ENCODE results near the gene ZNF304. TPM values are rescaled to one million over a fixed set of nuclear protein-coding genes. Genes with fewer than 3 reads are reported as not detected.

Gene ZNF304
- total RNA-seq, 4 donors from 2014 or later: 7.1 to 12.4 (median 8.5) TPM

DNA sequence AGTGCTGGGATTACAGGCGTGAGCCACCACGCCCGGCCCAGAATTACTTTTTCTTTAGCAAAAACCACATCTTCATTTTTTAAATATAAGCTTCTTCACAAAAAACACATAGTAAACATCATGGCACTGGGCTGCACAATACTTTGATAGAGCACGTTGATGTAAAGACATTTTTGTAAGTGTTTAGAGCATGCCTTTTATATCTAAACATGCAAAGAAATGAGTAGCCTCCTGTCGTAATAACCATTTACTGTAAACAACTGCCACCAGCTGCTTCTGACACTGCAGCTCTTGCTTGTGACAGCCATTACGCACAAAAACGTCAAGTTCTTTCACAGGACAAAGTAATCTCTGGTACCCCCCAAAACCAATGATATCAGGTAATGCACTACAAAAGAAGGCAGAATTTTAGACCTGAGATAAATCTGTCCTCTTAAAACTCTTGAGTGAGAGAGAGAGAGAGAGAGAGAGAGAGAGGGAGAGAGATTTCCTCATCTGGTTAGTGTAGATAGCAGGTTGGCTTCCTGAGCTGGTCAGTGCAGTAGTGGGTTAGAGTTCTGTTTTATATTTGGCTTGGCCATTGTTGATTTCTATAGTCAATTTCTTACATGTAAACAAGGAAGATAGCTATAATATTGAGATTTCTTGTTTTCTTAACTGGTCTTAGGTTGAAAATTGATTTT lies 31.9 kb downstream of the ZNF304 start:
- intact Hi-C loops (cut with DNase I): no loop called here
- Histone ChIP-seq H3K4me1 (no peaks in the 10 kb centered on the region), H3K27me3 (no peaks in the 10 kb centered on the region), H3K27ac (replicated peaks in 1 of 4) (no peak overlapping the region), H3K36me3 (peaks cover 0 to 10% (median 4%) of the 10 kb centered on the region in 4 donors), H3K4me3 (no peak overlapping the region), H3K9me3 (peaks cover 0 to 13% (median 6%) of the 10 kb centered on the region in 4 donors)
- DNase-seq (ENCODE audit: extremely low spot score): no peak
- WGBS: 84% methylated on average over 7 of the region's 7 CpGs
- TF ChIP-seq POLR2A (IDR thresholded peaks at IDR 0.05; ENCODE audit: low read depth) (no peak), POLR2AphosphoS5 (IDR thresholded peaks at IDR 0.05) (no peak), EP300 (IDR thresholded peaks at IDR 0.05) (no peak)
- TF ChIP-seq, protein P1, sequence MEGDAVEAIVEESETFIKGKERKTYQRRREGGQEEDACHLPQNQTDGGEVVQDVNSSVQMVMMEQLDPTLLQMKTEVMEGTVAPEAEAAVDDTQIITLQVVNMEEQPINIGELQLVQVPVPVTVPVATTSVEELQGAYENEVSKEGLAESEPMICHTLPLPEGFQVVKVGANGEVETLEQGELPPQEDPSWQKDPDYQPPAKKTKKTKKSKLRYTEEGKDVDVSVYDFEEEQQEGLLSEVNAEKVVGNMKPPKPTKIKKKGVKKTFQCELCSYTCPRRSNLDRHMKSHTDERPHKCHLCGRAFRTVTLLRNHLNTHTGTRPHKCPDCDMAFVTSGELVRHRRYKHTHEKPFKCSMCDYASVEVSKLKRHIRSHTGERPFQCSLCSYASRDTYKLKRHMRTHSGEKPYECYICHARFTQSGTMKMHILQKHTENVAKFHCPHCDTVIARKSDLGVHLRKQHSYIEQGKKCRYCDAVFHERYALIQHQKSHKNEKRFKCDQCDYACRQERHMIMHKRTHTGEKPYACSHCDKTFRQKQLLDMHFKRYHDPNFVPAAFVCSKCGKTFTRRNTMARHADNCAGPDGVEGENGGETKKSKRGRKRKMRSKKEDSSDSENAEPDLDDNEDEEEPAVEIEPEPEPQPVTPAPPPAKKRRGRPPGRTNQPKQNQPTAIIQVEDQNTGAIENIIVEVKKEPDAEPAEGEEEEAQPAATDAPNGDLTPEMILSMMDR (IDR thresholded peaks at IDR 0.05): no peak

DNA sequence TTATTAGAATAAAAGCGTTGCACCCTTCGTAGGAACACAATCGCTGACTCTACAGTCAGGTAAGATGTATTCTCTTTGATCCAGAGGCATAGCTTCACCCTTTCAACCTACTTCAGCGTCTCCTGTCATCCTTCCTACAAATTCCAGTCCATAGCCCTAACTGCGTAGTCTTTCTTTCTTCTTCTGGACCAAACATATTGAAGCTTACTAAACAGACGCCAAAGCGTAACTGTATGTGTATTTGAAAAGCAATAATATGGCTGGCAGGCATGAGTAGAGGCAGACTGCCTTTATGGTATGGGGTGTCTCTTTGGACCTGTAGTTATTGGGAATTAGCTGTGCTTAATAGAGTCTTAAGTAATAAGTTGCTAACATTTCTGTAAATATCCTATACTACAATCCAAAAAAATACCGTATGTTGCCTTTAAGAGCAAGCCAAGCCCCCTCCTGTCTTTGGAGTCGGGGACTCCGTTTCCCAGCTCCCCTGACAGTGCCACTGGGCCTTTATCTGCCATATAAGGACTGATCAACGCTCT lies 38.2 kb downstream of the ZNF304 start:
- H3K9me3 ChIP-seq: peaks cover 0 to 8% (median 0%) of the 10 kb centered on the region in 4 donors
- intact Hi-C loops (cut with DNase I): loop anchor here (2.0 kb wide), 1 partner anchor 26 kb away; the partner anchor contains the start of genes TRAPPC2B and ZNF547

DNA sequence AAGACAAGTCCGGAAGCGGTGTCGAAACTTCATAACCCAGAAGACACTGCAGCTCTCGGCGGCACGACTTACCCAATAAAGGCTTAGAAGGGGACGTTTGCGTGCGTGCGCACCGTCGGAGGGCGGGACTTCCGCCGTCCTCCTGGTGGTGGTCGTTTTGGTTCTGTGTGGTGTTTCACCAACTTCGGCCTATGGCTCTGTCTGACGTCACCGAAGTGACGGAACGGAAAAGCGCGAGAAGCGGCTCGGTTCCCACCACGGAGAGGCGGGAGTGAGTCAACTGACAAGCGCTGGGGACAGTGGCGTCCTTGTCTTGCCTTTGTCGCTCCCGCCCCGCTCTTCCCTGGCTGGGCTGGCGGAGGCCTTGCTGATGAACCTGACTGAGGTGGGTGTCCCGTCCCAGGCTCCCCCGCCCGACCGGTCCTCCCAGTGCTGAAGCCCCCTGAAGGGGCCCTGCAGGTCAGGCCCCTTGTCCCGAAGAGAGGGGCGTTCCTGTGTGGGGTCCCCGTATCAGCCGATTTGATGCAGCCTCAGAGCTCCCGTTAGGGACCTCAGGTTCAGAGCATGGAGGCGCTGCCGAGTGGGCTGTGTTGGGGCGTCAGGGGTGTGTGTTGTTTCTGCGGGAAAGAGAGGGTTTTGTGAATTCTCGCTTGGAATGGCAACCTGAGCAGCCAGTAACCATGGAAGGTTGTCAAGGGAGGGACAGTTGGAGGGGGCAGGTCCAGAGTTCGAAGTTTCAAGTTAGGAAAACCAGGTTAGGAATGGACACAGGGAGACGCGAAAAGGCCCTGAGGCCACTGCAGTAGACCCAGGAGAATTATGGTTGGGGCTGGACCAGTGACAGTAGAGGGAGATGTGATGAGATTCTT lies 38.9 kb downstream of the ZNF304 start, which contains the start of gene ZNF548:
Gene ZNF548 (plus strand): TSS at position 125 of the 869 bp plus-strand sequence. CDS start 246 bp downstream, at position 371.
- WGBS: 1% methylated on average over 24 of the region's 50 CpGs
- intact Hi-C loops (cut with DNase I): loop anchor here (2.0 kb wide), 1 partner anchor 27 kb away; the partner anchor contains the start of genes TRAPPC2B and ZNF547
- TF ChIP-seq POLR2AphosphoS5 (IDR thresholded peaks at IDR 0.05): peak; percentile 95 to 99
- TF ChIP-seq EP300 (IDR thresholded peaks at IDR 0.05): no peak
- TF ChIP-seq POLR2A (IDR thresholded peaks at IDR 0.05; ENCODE audit: low read depth): peak; percentile 40
- TF ChIP-seq, protein P1 (IDR thresholded peaks at IDR 0.05): peak in 1 of 3 experiments; percentile 23

More for the DNA sequence above, 38.2 kb downstream of the ZNF304 start:
- no peak for TF ChIP-seq EP300 (IDR thresholded peaks at IDR 0.05)
- TF ChIP-seq POLR2A (IDR thresholded peaks at IDR 0.05; ENCODE audit: low read depth): no peak
- TF ChIP-seq POLR2AphosphoS5 (IDR thresholded peaks at IDR 0.05): no peak
- TF ChIP-seq, protein P1 (IDR thresholded peaks at IDR 0.05): no peak
- Histone ChIP-seq H3K36me3 (peaks cover 1 to 16% (median 8%) of the 10 kb centered on the region in 4 donors), H3K27ac (replicated peaks in 1 of 4) (peak overlapping the region; percentile 87 to 96 (median 91)), H3K4me3 (peak overlapping the region; percentile 69 to 83 (median 76)), H3K4me1 (peaks cover 14 to 32% (median 29%) of the 10 kb centered on the region in 4 donors), H3K27me3 (no peaks in the 10 kb centered on the region)
- WGBS: 58% methylated on average over 10 of the region's 11 CpGs
- DNase-seq (ENCODE audit: extremely low spot score): no peak

DNA sequence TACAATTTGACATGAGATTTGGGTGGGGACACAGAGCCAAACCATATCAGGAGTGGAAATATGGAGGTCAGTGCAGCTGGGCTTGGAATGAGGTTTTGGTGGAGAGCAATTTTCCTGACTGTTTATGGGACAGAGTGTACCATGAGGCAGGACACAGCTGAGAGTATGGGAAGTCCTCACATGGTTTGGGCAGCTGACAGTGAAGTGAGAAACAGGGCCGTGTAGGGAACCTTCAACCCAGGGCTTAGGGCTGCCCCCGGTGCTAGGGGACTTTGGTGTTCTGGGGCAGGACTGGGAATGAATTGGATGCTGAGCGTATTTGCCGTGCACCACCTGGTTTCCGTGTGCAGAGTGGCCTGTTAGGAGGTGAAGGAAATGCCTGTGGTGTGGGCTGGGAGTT lies 44.6 kb downstream of the ZNF304 start:
- peaks cover 6 to 19% (median 17%) of the 10 kb centered on the region in 4 donors for H3K4me1 ChIP-seq
- no peaks in the 10 kb centered on the region for H3K27me3 ChIP-seq
- intact Hi-C loops (cut with DNase I): no loop called here
- no peak overlapping the region for H3K4me3 ChIP-seq
- 87% methylated on average over 5 of the region's 5 CpGs for WGBS
- TF ChIP-seq EP300 (IDR thresholded peaks at IDR 0.05): no peak
- TF ChIP-seq POLR2A (IDR thresholded peaks at IDR 0.05; ENCODE audit: low read depth): no peak
- no peak overlapping the region for H3K27ac ChIP-seq (replicated peaks in 1 of 4)
- DNase-seq (ENCODE audit: extremely low spot score): no peak
- peaks cover 46 to 80% (median 60%) of the 10 kb centered on the region in 4 donors for H3K36me3 ChIP-seq
- H3K9me3 ChIP-seq: peaks cover 0 to 55% (median 38%) of the 10 kb centered on the region in 4 donors

More for the DNA sequence above, 38.9 kb downstream of the ZNF304 start, which contains the start of gene ZNF548:
- Histone ChIP-seq H3K9me3 (peaks cover 0 to 10% (median 0%) of the 10 kb centered on the region in 4 donors), H3K4me3 (peak within 1 kb of the TSS; percentile 69 to 83 (median 76)), H3K36me3 (peaks cover 5 to 23% (median 13%) of the 10 kb centered on the region in 4 donors), H3K27me3 (no peaks in the 10 kb centered on the region), H3K27ac (replicated peaks in 1 of 4) (peak within 1 kb of the TSS; percentile 87 to 96 (median 91)), H3K4me1 (peaks cover 14 to 32% (median 29%) of the 10 kb centered on the region in 4 donors)
- peak; percentile 99 for DNase-seq (ENCODE audit: extremely low spot score)

Data from esophagus muscularis mucosa (tissue), 4 donors.